OCI-LY1 (cell line): Measurements from ENCODE around the gene CGB5.

Source experiments
- H2AFZ ChIP-seq: fragments of 200-600 bp; sonication (generic), shearing (Covaris generic); 2 replicates; pipeline ENCODE4 v1.6.0; 2014; ENCODE audit warnings: antibody characterized with exemption, mild to moderate bottlenecking, low read length
- H3F3A ChIP-seq: fragments of 200-600 bp; sonication (generic), shearing (Covaris generic); 2 replicates; pipeline ENCODE4 v1.6.0; 2014; ENCODE audit warnings: mild to moderate bottlenecking, antibody characterized with exemption, low read length, moderate library complexity; ENCODE audit not compliant: insufficient read depth
- H3K27ac ChIP-seq: fragments of 200-600 bp; sonication (generic); 2 replicates; pipeline ENCODE4 v1.5.1; 2014; ENCODE audit warnings: low read length, mixed run types, mild to moderate bottlenecking, low read depth; ENCODE audit not compliant: poor library complexity, severe bottlenecking
- H3K27me3 ChIP-seq: fragments of 200-600 bp; sonication (generic); 2 replicates; pipeline ENCODE4 v1.6.0; 2014; ENCODE audit warnings: antibody characterized with exemption, mild to moderate bottlenecking, low read length, moderate library complexity; ENCODE audit not compliant: insufficient read depth
- H3K36me3 ChIP-seq: fragments of 200-600 bp; sonication (generic); 2 replicates; pipeline ENCODE4 v1.6.1; 2014; ENCODE audit warnings: mild to moderate bottlenecking, antibody characterized with exemption, low read length, moderate library complexity, mixed read lengths; ENCODE audit not compliant: insufficient read depth
- H3K4me1 ChIP-seq: fragments of 200-600 bp; sonication (generic); 2 replicates; pipeline ENCODE4 v1.5.1; 2014; ENCODE audit warnings: mild to moderate bottlenecking, low read length, moderate library complexity; ENCODE audit not compliant: insufficient read depth, severe bottlenecking
- H3K4me2 ChIP-seq: fragments of 200-600 bp; sonication (generic), shearing (Covaris generic); 2 replicates; pipeline ENCODE4 v1.6.1; 2014; ENCODE audit warnings: low read length
- H3K4me3 ChIP-seq: fragments of 200-600 bp; sonication (generic); 2 replicates; pipeline ENCODE4 v1.5.1; 2014; ENCODE audit warnings: low read length, low read depth, mild to moderate bottlenecking, mixed read lengths; ENCODE audit not compliant: poor library complexity, severe bottlenecking
- H3K79me2 ChIP-seq: fragments of 200-600 bp; shearing (Covaris generic); 2 replicates; pipeline ENCODE4 v1.6.1; 2016; ENCODE audit warnings: mixed run types, low read length, mixed read lengths; ENCODE audit not compliant: insufficient read depth
- H3K9ac ChIP-seq: fragments of 200-600 bp; sonication (generic), shearing (Covaris generic); 2 replicates; pipeline ENCODE4 v1.6.1; 2014; ENCODE audit warnings: mild to moderate bottlenecking, low read length, mixed read lengths
- H3K9me2 ChIP-seq: fragments of 200-600 bp; sonication (generic), shearing (Covaris generic); 2 replicates; pipeline ENCODE4 v1.6.1; 2014; ENCODE audit warnings: low read depth, mild to moderate bottlenecking, low read length, mixed read lengths
- H3K9me3 ChIP-seq: fragments of 200-600 bp; shearing (Covaris generic); 2 replicates; pipeline ENCODE4 v1.6.1; 2014; ENCODE audit warnings: low read length, mixed read lengths
- H4K20me1 ChIP-seq: fragments of 200-600 bp; sonication (generic), shearing (Covaris generic); 2 replicates; pipeline ENCODE4 v1.6.0; 2016; ENCODE audit warnings: mild to moderate bottlenecking, low read length; ENCODE audit not compliant: insufficient read depth
- EZH2 ChIP-seq: fragments of 200-600 bp; sonication (generic), shearing (Covaris generic); IDR thresholded peaks from 2 replicates; pipeline ENCODE4 v1.8.0; 2017; ENCODE audit warnings: borderline replicate concordance, mixed run types, mild to moderate bottlenecking, antibody characterized with exemption, low read length, moderate library complexity, mixed read lengths
- TF ChIP-seq, protein P1 (sequence below): fragments of 200-600 bp; sonication (generic), shearing (Covaris generic); IDR thresholded peaks from 2 replicates; pipeline ENCODE4 v1.5.1; 2017; ENCODE audit warnings: mild to moderate bottlenecking, antibody characterized with exemption, low read length, moderate library complexity, mixed read lengths

CGB5 gene

GRCh38 chr19:49061445-49061844 lies 17.8 kb downstream of the CGB5 start:
- Histone ChIP-seq H3K4me2 (no peak overlapping the region), H3K36me3 (no peaks in the 10 kb centered on the region), H3K27ac (no peak overlapping the region), H3K9me3 (no peaks in the 10 kb centered on the region), H4K20me1 (no peaks in the 10 kb centered on the region), H3K4me1 (peaks cover 2% of the 10 kb centered on the region), H3K9me2 (no peaks in the 10 kb centered on the region), H3K9ac (no peak overlapping the region), H3K4me3 (no peak overlapping the region), H3K79me2 (no peaks in the 10 kb centered on the region), H2AFZ (no peak overlapping the region), H3K27me3 (peaks cover 10% of the 10 kb centered on the region; the same call in 1 of the 2 replicates), H3F3A (no peaks in the 10 kb centered on the region)
- TF ChIP-seq, protein P1, sequence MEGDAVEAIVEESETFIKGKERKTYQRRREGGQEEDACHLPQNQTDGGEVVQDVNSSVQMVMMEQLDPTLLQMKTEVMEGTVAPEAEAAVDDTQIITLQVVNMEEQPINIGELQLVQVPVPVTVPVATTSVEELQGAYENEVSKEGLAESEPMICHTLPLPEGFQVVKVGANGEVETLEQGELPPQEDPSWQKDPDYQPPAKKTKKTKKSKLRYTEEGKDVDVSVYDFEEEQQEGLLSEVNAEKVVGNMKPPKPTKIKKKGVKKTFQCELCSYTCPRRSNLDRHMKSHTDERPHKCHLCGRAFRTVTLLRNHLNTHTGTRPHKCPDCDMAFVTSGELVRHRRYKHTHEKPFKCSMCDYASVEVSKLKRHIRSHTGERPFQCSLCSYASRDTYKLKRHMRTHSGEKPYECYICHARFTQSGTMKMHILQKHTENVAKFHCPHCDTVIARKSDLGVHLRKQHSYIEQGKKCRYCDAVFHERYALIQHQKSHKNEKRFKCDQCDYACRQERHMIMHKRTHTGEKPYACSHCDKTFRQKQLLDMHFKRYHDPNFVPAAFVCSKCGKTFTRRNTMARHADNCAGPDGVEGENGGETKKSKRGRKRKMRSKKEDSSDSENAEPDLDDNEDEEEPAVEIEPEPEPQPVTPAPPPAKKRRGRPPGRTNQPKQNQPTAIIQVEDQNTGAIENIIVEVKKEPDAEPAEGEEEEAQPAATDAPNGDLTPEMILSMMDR = no peak
- no peak for TF ChIP-seq EZH2

DNA sequence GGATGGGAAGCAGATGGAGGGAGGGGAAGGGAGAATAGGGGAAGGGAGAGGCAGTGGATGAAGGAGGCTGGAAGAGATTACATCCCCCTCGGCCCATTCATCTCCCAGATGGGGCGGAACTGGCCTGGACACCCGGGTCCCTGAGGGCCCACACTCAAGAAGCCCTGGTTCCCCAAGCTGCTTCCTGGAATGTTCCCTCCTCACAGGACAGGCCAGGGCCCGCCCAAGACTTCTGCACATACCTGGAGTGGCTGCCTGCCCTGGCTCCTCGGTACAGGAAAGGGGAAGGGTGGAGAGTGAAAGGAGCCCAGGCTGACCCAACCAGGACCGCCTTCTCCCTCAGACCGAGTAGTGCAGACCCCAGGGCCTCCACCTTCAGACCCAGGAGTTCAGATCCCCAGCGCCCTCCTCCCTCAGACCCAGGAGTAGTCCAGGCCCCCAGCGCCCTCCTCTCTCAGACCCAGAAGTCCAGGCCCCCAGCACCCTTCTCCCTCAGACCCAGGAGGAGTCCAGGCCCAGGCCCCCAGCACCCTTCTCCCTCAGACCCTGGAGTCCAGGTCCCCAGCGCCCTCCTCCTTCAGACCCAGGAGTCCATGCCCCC lies 20.5 kb downstream of the CGB5 start:
- peaks cover 12% of the 10 kb centered on the region for H3K27me3 ChIP-seq
- TF ChIP-seq, protein P1 = no peak
- no peaks in the 10 kb centered on the region for H4K20me1 ChIP-seq

GRCh38 chr19:49064768-49065611 lies 21.3 kb downstream of the CGB5 start, which contains the start of gene NTF4:
TSS of gene NTF4 (minus strand) at chr19:49064818. CDS start at chr19:49061997, 2,821 bp downstream.
- H3K9me2 ChIP-seq = no peaks in the 10 kb centered on the region
- no peaks in the 10 kb centered on the region for H3K4me1 ChIP-seq
- H3K27ac ChIP-seq = no peak within 1 kb of the TSS
- no peaks in the 10 kb centered on the region for H3F3A ChIP-seq
- H3K27me3 ChIP-seq = peaks cover 14% of the 10 kb centered on the region
- no peaks in the 10 kb centered on the region for H3K9me3 ChIP-seq
- H3K79me2 ChIP-seq = no peaks in the 10 kb centered on the region
- no peaks in the 10 kb centered on the region for H4K20me1 ChIP-seq
- no peak within 1 kb of the TSS for H2AFZ ChIP-seq
- H3K9ac ChIP-seq = no peak within 1 kb of the TSS
- H3K4me2 ChIP-seq = peak within 1 kb of the TSS; percentile 16; the same call in 1 of the 2 replicates
- TF ChIP-seq EZH2 = no peak
- TF ChIP-seq, protein P1 = no peak
- no peaks in the 10 kb centered on the region for H3K36me3 ChIP-seq
- peak within 1 kb of the TSS; percentile 5 for H3K4me3 ChIP-seq

More for the DNA sequence above, 20.5 kb downstream of the CGB5 start:
- H3K4me1 ChIP-seq = no peaks in the 10 kb centered on the region
- no peak overlapping the region for H3K4me3 ChIP-seq
- no peak overlapping the region for H2AFZ ChIP-seq
- no peaks in the 10 kb centered on the region for H3F3A ChIP-seq
- no peaks in the 10 kb centered on the region for H3K9me3 ChIP-seq
- no peak overlapping the region for H3K27ac ChIP-seq
- H3K79me2 ChIP-seq = no peaks in the 10 kb centered on the region
- no peaks in the 10 kb centered on the region for H3K36me3 ChIP-seq
- H3K4me2 ChIP-seq = no peak overlapping the region
- H3K9ac ChIP-seq = no peak overlapping the region
- H3K9me2 ChIP-seq = no peaks in the 10 kb centered on the region
